GM12878 (cell line): Measurements from ENCODE around the gene PMF1. TPM values are rescaled to one million over a fixed set of nuclear protein-coding genes. Genes with fewer than 3 reads are reported as not detected.

Experiments
- ATAC-seq: fragments of 200-7000 bp; cut with Tn5 transposase; 3 replicates; pipeline ENCODE4 v1.9.1; 2020; ENCODE audit warnings: mild to moderate bottlenecking, moderate library complexity
- BruUV-seq: library from RNA; stranded (reverse); fragments of 400-500 nt; replicated peaks from 2 replicates; lab custom pipeline; 2021; lab: Mats Ljungman, UMichigan
- CTCF ChIA-PET: fragments of 300-600 bp; sonication (Branson Sonifier 250); formaldehyde crosslinking; extraction: SDS; loops from one replicate; lab custom pipeline; 2021; ENCODE audit warnings: inconsistent platforms; lab: Yijun Ruan, JAX
- POLR2A ChIA-PET: fragments of 350-600 bp; formaldehyde crosslinking; extraction: SDS; loops from one replicate; lab custom pipeline; 2021; ENCODE audit warnings: inconsistent platforms; lab: Charles Lee
- RAD21 ChIA-PET: fragments of 300-600 bp; sonication (Branson Sonifier 250); formaldehyde crosslinking; loops from one replicate; lab custom pipeline; 2023; ENCODE audit warnings: antibody characterized with exemption; ENCODE audit not compliant: unreplicated experiment; lab: Charles Lee
- SMC1A ChIA-PET: fragments of 300-600 bp; sonication (Branson Sonifier 250); formaldehyde crosslinking; loops from one replicate; lab custom pipeline; 2023; ENCODE audit not compliant: unreplicated experiment, uncharacterized antibody; lab: Charles Lee
- DNase-seq: peaks from one replicate; pipeline ENCODE4 v3.0.0-alpha.2; 2011; ENCODE audit warnings: low read depth, low spot score
- FAIRE-seq: peaks from 3 replicates; lab custom pipeline; 2011; peaks lifted over from hg19 to GRCh38; lab: Jason Lieb, UNC
- H2AFZ ChIP-seq: 2 replicates; pipeline ENCODE4 v1.6.0; 2011; ENCODE audit warnings: low read depth, low read length, control low read depth; ENCODE audit not compliant: control insufficient read depth
- H3K27ac ChIP-seq: 2 replicates; pipeline ENCODE4 v1.5.1; 2011; ENCODE audit warnings: control low read depth; ENCODE audit not compliant: control insufficient read depth, insufficient read depth
- H3K27me3 ChIP-seq, 2 experiments: replicated peaks in 1 of 2; 2 replicates each; pipeline versions ENCODE4 v1.6.0 to v1.6.1; 2011; ENCODE audit warnings: low read length in 1 of 2; ENCODE audit not compliant: control insufficient read depth in 2 of 2, insufficient read depth in 2 of 2
- H3K36me3 ChIP-seq, 2 experiments: 2 replicates each; pipeline ENCODE4 v1.5.1; 2011; ENCODE audit warnings: low read length in 1 of 2; ENCODE audit not compliant: control insufficient read depth in 2 of 2, insufficient read depth in 2 of 2
- H3K4me1 ChIP-seq: 2 replicates; pipeline ENCODE4 v1.6.1; 2011; ENCODE audit warnings: mild to moderate bottlenecking, low read length, moderate library complexity, mixed read lengths; ENCODE audit not compliant: control insufficient read depth, insufficient read depth
- H3K4me2 ChIP-seq: 2 replicates; pipeline ENCODE4 v1.6.0; 2011; ENCODE audit warnings: control low read depth; ENCODE audit not compliant: control insufficient read depth, insufficient read depth
- H3K4me3 ChIP-seq: fragments of 200-600 bp; sonication (generic); 2 replicates; pipeline ENCODE4 v1.5.1; 2016
- H3K79me2 ChIP-seq: 2 replicates; pipeline ENCODE4 v1.6.0; 2011; ENCODE audit warnings: low read length; ENCODE audit not compliant: control insufficient read depth, insufficient read depth
- H3K9ac ChIP-seq: 2 replicates; pipeline ENCODE4 v1.8.0; 2011; ENCODE audit warnings: low read length, control low read depth, mixed read lengths; ENCODE audit not compliant: control insufficient read depth, insufficient read depth
- H3K9me3 ChIP-seq: replicated peaks from 3 replicates; pipeline ENCODE4 v1.5.1; 2011; ENCODE audit warnings: mild to moderate bottlenecking, low read length; ENCODE audit not compliant: control insufficient read depth, insufficient read depth
- H4K20me1 ChIP-seq: 2 replicates; pipeline ENCODE4 v1.6.0; 2011; ENCODE audit not compliant: control insufficient read depth, insufficient read depth
- HDAC2 ChIP-seq: fragments of 200-600 bp; sonication (generic); IDR thresholded peaks from 2 replicates; pipeline ENCODE4 v1.6.1; 2017
- LARP7 ChIP-seq: fragments of 450-650 bp; IDR thresholded peaks from 2 replicates; pipeline ENCODE4 v1.6.1; 2017; ENCODE audit warnings: mild to moderate bottlenecking
- MTA3 ChIP-seq: IDR thresholded peaks from 2 replicates; pipeline ENCODE4 v1.6.1; 2012; ENCODE audit warnings: low read length, inconsistent platforms, borderline replicate concordance
- MXI1 ChIP-seq: fragments of 150-350 bp; IDR thresholded peaks from 2 replicates; pipeline ENCODE4 v1.6.1; 2011; ENCODE audit warnings: low read depth, mild to moderate bottlenecking, inconsistent platforms, low read length, improper control_type of control experiment
- NKRF ChIP-seq: fragments of 450-650 bp; conservative IDR thresholded peaks from 2 replicates; pipeline ENCODE4 v1.6.1; 2017; ENCODE audit warnings: mild to moderate bottlenecking, moderate library complexity
- RAD21 ChIP-seq: IDR thresholded peaks from 2 replicates; pipeline ENCODE4 v1.6.1; 2011; ENCODE audit warnings: mild to moderate bottlenecking, low read depth, low read length, moderate library complexity; ENCODE audit not compliant: insufficient read depth
- RAD51 ChIP-seq: fragments of 450-650 bp; IDR thresholded peaks from 2 replicates; pipeline ENCODE4 v1.6.1; 2016; ENCODE audit warnings: moderate library complexity, mild to moderate bottlenecking, inconsistent platforms
- RB1 ChIP-seq: fragments of 450-650 bp; formaldehyde crosslinking; IDR thresholded peaks from 2 replicates; pipeline ENCODE4 v1.6.1; 2017; ENCODE audit warnings: mild to moderate bottlenecking, borderline replicate concordance
- SIN3A ChIP-seq: IDR thresholded peaks from 2 replicates; pipeline ENCODE4 v1.6.1; 2012; ENCODE audit warnings: low read depth, low read length, improper control_type of control experiment
- USF1 ChIP-seq: IDR thresholded peaks from 2 replicates; pipeline ENCODE4 v1.6.1; 2011; ENCODE audit warnings: borderline replicate concordance, low read depth, mild to moderate bottlenecking, moderate library complexity, mixed read lengths, low read length; ENCODE audit not compliant: insufficient read depth; ENCODE audit errors: extremely low read length
- WGBS: methylation state at CpG from one replicate; pipeline ENCODE4 v1.1.6; 2016; ENCODE audit warnings: low lambda C conversion rate; ENCODE audit not compliant: insufficient replicate concordance, insufficient coverage; ENCODE audit errors: missing lambda C conversion rate; 5-methylcytosine and 5-hydroxymethylcytosine counted together
- in situ Hi-C: fragments of 300-500 bp; cut with MboI; formaldehyde crosslinking; loops from 9 replicates; pipeline ENCODE4 v1.14.3; 2018; ENCODE audit warnings: mixed read lengths
- intact Hi-C: fragments of 100-400 bp; cut with micrococcal nuclease; formaldehyde crosslinking; loops from one replicate; pipeline ENCODE4 v1.14.2; 2022; ENCODE audit not compliant: unreplicated experiment
- polyA plus RNA-seq, 11 experiments: library from polyadenylated mRNA; depleted of rRNA in 4 of 11; unstranded in 6 of 11; stranded (reverse) in 5 of 11; fragments of >200 nt; fragmentation: Nextera tagmentation in 4 of 11; fragmentation: Illumina TruSeq in 1 of 11; extraction: Ambion mirVana in 4 of 11; extraction: Trizol in 1 of 11; gene quantifications; 1 replicate in 1 of 11; 2 replicates in 10 of 11; pipeline versions ENCODE4 v1.2.1 to v1.2.3, GENCODE V29; 2011 to 2016; ENCODE audit warnings: inconsistent platforms in 2 of 11, missing spikeins in 2 of 11, low read depth in 1 of 11
- total RNA-seq, 4 experiments: library from RNA; depleted of rRNA in 3 of 4; stranded (reverse); fragments of >200 nt in 3 of 4; fragmentation: Illumina TruSeq in 1 of 4; extraction: Trizol in 1 of 4; gene quantifications; 2 replicates each; pipeline versions ENCODE4 v1.2.1 to v1.2.3, GENCODE V29; 2013 to 2021

The PMF1 gene
- total and polyA plus RNA-seq, 10 of the 15 experiments (the other 5 are each of a cell fraction or from before 2014, with no cell fraction given), result 6.7 to 105 (median 67.3) TPM

GRCh38 chr1:156193488-156194299, 19.1 kb upstream of the PMF1 start, which contains the start of gene SLC25A44 (continued):
- no peak for TF ChIP-seq RAD21
- TF ChIP-seq MTA3, result no peak; the same call in 1 of the 2 replicates
- no peak for TF ChIP-seq USF1
- peak; percentile 65; the same call in 1 of the 2 replicates for TF ChIP-seq RB1
- peak; percentile 50; the same call in 1 of the 2 replicates for TF ChIP-seq MXI1

- ATAC-seq, result no peak
- H3K27me3 ChIP-seq, result no peaks in the 10 kb centered on the region
- peak overlapping the region; percentile 95 for H3K4me2 ChIP-seq
- peak; percentile 39; the same call in 1 of the 2 replicates for TF ChIP-seq SIN3A
- peak; percentile 69 for TF ChIP-seq RAD51
- TF ChIP-seq HDAC2, result no peak
- TF ChIP-seq LARP7, result peak; percentile 79
- TF ChIP-seq USF1, result peak; percentile 21
- TF ChIP-seq NKRF, result 0 out of 2 replicates have a peak, but pooled peaks have one; percentile 12
- TF ChIP-seq, all 136 proteins: peak for 5
- peak overlapping the region; percentile 87 for H3K27ac ChIP-seq
- no peaks in the 10 kb centered on the region for H4K20me1 ChIP-seq
- POLR2A ChIA-PET, result interaction anchor here (0.6 to 11.8 kb wide), 10 partner anchors 9 to 260 kb away, joined by 3 to 158 read pairs (median 4); partner anchors contain the start of genes KHDC4, PMF1, SEMA4A and SMG5
- peak overlapping the region; percentile 100 for H3K4me3 ChIP-seq
- in situ Hi-C loops (no loop called here), intact Hi-C loops (no loop called here)
- CTCF ChIA-PET, result interaction anchor here (0.5 to 2.2 kb wide), 9 partner anchors 24 to 1062 kb away, joined by 3 to 21 read pairs (median 4); no protein-coding TSS in a partner anchor
- H3K4me1 ChIP-seq, result peaks cover 6% of the 10 kb centered on the region
- 9% methylated on average over 14 of the region's 14 CpGs for WGBS
- H3K36me3 ChIP-seq, result peaks cover 0 to 1% of the 10 kb centered on the region in 2 experiments; a peak in 3 of 4 replicates
- H3K9me3 ChIP-seq, result no peaks in the 10 kb centered on the region
- H2AFZ ChIP-seq, result peak overlapping the region; percentile 62
- TSS peak; percentile 87 for BruUV-seq
- SMC1A ChIA-PET, result interaction anchor here (1.0 to 4.6 kb wide), 7 partner anchors 17 to 45 kb away, joined by 3 to 26 read pairs (median 6); partner anchors contain the start of gene PMF1
- DNase-seq (no peak), FAIRE-seq (no peak)
- peaks cover 56% of the 10 kb centered on the region for H3K79me2 ChIP-seq
- RAD21 ChIA-PET, result interaction anchor here (1.0 to 4.7 kb wide), 6 partner anchors 19 to 45 kb away, joined by 3 to 44 read pairs (median 9); partner anchors contain the start of gene PMF1
- peak overlapping the region; percentile 91 for H3K9ac ChIP-seq
These were observed 18.5 kb upstream of the PMF1 start for GRCh38 chr1:156194300-156194652.
